Activated T-cell treated with anti-CD3 and anti-CD28 coated beads for 4 hours (primary cell): Measurements from ENCODE around the gene REEP1.

Source experiments
- DNase-seq: peaks from one replicate; pipeline ENCODE4 v3.0.0-alpha.2; 2020

REEP1 gene

GRCh38 chr2:86344404-86344803 lies 7.0 kb upstream of the REEP1 start:
- DNase-seq = no peak

- DNase-seq = no peak
These were observed 5.1 kb upstream of the REEP1 start for GRCh38 chr2:86342488-86342887.

GRCh38 chr2:86341470-86341869 lies 4.0 kb upstream of the REEP1 start:
- DNase-seq = no peak

- no peak for DNase-seq
These were observed 1.4 kb upstream of the REEP1 start for GRCh38 chr2:86338778-86339295.

GRCh38 chr2:86336675-86337243 lies 667 bp downstream of the REEP1 start:
- no peak for DNase-seq

GRCh38 chr2:86335865-86336674 lies 1.4 kb downstream of the REEP1 start:
- no peak for DNase-seq

GRCh38 chr2:86333378-86333777 lies 4.0 kb downstream of the REEP1 start:
- no peak for DNase-seq

- no peak for DNase-seq
These were observed 4.8 kb downstream of the REEP1 start for GRCh38 chr2:86332654-86333053.

- no peak for DNase-seq
These were observed 6.0 kb downstream of the REEP1 start for GRCh38 chr2:86331384-86331783.

GRCh38 chr2:86330001-86330400 lies 7.4 kb downstream of the REEP1 start:
- no peak for DNase-seq

- no peak for DNase-seq
These were observed 14.0 kb downstream of the REEP1 start for GRCh38 chr2:86323273-86324021.

GRCh38 chr2:86319700-86320580 lies 17.5 kb downstream of the REEP1 start:
- DNase-seq = no peak

GRCh38 chr2:86315084-86315483 lies 22.3 kb downstream of the REEP1 start:
- no peak for DNase-seq

GRCh38 chr2:86314125-86314524 lies 23.3 kb downstream of the REEP1 start:
- no peak for DNase-seq

- DNase-seq = no peak
These were observed 24.1 kb downstream of the REEP1 start for GRCh38 chr2:86313341-86313740.

- no peak for DNase-seq
These were observed 25.5 kb downstream of the REEP1 start for GRCh38 chr2:86311879-86312278.

GRCh38 chr2:86309966-86310365 lies 27.5 kb downstream of the REEP1 start:
- no peak for DNase-seq

- no peak for DNase-seq
These were observed 28.3 kb downstream of the REEP1 start for GRCh38 chr2:86308984-86309695.

- no peak for DNase-seq
These were observed 29.1 kb downstream of the REEP1 start for GRCh38 chr2:86308356-86308755.

- DNase-seq = no peak
These were observed 30.0 kb downstream of the REEP1 start for GRCh38 chr2:86307431-86307830.

GRCh38 chr2:86305915-86306254 lies 31.5 kb downstream of the REEP1 start:
- no peak for DNase-seq
